GM18870 (cell line): ENCODE measurements around the gene SVIL.
"Not testable (repeated sequence)": the region's sequence is repeated elsewhere in the genome, so short reads cannot be mapped to it uniquely, and the experiment has no call there.

ENCODE experiments used
- ATAC-seq: cut with Tn5 transposase; IDR thresholded peaks from one replicate; pipeline ENCODE4 v1.9.1; 2021; ENCODE audit warnings: moderate library complexity; ENCODE audit not compliant: unreplicated experiment

SVIL gene

DNA sequence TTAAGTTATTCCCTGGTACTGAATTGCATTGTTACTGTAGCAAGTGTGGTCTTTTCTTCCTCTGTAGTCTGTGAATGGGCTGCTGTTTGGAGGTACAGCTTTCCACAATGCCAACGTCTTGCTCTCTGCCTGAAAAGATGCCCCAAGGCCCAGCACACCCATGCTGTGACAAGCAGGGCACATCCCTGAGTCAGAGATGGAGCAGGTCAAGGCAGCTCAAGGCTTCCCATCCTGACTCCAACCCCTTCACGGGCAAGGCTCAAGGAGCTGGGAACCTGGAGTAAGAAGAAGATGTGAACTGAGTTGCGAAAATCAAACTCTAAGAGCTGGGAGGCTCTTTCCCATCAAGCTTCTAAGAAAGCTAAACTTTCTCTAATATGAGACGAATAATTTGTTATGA lies 27.2 kb downstream of the SVIL start:
- ATAC-seq, result no peak

DNA sequence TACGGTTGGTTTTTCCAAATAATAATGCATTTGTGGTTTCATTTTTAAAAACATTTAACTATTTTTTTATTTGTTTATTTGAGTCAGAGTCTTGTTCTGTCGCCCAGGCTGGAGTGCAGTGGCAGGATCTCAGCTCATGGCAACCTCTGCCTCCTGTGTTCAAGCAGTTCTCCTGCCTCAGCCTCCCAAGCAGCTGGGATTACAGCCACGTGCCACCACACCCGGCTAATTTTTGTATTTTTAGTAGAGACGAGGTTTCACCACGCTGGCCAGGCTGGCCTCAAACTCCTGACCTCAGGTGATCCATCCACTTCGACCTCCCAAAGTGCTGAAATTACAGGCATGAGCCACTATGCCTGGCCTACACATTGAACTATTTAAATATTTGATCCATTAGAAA lies 28.1 kb downstream of the SVIL start:
- not testable (repeated sequence) for ATAC-seq

GRCh38 chr10:29604291-29604825 lies 30.4 kb downstream of the SVIL start:
- ATAC-seq, result no peak

GRCh38 chr10:29603223-29603896 lies 31.4 kb downstream of the SVIL start:
- no peak for ATAC-seq

GRCh38 chr10:29600821-29601220 lies 34.0 kb downstream of the SVIL start:
- ATAC-seq, result no peak

DNA sequence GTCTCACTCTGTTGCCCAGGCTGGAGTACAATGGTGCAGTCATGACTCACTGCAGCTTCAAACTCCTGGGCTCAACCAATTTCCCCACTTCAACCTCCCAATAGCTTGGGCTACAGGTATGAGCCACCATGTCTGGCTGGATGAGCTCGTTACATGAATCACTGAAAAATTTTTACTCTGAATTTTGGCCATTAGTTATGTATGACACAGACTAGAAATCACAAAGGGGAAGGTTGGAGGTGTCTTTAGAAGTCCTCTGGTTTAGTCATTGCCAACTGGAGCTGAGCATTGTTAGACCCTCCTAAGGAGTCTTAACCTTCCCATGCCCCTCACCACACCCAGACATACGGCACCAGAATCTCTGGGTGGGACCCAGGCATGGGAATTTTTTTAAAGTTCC lies 34.7 kb downstream of the SVIL start:
- ATAC-seq, result no peak

- no peak for ATAC-seq
Observed at GRCh38 chr10:29598851-29599311, 35.9 kb downstream of the SVIL start.

GRCh38 chr10:29596826-29597225 lies 37.9 kb downstream of the SVIL start:
- ATAC-seq, result no peak

DNA sequence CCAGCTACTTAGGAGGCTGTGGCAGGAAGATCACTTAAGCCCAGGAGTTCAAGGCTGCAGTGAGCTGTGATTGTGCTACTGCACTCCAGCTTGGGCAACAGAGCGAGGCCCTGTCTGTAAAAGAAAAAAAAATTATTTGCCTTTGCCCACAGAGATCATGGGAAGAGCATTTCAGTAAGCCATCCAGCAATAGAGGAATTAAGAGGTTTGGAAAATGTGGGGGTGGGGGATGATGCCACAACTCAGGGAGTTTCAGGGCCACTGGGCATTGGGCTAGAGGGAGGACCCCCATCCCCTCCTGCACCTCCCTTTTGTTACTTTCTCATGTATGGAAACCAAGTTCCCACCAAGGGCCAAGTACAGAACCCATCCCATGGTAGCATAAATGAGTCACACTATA lies 38.4 kb downstream of the SVIL start:
- ATAC-seq, result no peak

- ATAC-seq, result no peak
Observed at GRCh38 chr10:29595636-29596225, 39.0 kb downstream of the SVIL start.

DNA sequence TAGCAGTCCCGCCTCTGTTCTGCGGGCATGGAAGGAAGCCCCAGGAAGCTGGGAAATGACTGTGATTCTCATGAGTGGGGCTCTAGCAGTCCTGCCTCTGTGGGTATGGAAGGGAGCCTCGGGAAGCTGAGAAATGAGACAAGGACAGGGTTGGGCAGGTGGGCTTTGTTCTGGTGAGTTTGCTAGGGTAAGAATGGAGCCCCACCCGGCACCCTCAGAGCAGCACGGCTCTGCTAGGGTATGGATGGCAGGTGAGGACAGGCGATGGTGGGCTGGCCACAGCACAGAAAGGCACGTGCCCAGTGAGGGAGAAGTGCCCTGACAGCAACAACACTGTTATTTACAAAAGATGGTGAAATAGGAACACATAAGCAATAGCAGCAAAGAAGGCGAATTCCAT lies 39.6 kb downstream of the SVIL start:
- no peak for ATAC-seq

DNA sequence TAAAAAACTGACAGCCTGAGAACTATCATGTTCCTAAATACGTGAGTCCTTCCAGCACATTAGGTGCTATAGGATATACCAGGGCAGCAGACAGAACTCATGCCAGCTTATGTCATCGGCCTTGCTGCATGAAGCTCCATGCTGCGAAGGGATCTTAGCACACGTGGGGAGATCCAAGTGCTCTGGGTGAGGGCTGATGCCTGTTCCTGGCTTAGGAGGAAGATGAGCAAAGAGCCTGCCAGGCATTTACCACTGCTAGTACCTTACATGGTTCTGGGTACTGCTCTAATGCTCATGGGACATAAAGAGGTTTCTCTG lies 43.2 kb downstream of the SVIL start:
- no peak for ATAC-seq

DNA sequence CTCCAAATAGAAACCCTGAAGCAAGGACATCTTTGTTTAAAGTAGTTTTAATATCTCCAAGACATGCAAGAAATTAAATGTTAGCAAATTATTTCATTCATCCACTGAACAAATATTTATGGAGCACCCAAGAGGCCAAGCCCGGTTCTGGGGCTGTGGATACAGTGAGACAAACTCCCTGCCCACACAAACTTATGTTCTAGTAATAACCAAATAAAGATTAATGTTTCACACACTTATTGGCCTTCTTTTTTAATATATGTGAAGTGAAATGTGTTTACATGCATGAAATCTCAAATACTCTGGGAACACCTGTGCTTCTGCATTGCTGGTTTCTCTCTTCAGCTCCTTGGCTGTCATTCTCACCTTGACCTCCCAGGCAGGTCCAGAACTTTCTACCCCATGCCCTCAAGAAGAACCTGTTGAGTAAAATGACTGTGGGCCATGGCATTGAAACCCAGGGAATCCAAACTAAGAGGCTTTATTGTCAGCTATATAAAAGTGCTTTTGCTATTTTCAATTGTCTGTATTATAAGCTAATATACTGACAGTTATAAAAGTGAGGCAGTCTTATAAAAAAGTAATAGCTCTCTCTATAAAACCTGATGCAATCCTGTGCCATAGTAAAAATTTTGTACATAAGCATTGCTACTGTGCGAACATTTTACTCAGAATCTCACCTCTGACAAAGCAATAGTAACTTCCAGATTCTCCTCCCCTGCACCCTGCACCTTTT lies 43.7 kb downstream of the SVIL start:
- no peak for ATAC-seq

DNA sequence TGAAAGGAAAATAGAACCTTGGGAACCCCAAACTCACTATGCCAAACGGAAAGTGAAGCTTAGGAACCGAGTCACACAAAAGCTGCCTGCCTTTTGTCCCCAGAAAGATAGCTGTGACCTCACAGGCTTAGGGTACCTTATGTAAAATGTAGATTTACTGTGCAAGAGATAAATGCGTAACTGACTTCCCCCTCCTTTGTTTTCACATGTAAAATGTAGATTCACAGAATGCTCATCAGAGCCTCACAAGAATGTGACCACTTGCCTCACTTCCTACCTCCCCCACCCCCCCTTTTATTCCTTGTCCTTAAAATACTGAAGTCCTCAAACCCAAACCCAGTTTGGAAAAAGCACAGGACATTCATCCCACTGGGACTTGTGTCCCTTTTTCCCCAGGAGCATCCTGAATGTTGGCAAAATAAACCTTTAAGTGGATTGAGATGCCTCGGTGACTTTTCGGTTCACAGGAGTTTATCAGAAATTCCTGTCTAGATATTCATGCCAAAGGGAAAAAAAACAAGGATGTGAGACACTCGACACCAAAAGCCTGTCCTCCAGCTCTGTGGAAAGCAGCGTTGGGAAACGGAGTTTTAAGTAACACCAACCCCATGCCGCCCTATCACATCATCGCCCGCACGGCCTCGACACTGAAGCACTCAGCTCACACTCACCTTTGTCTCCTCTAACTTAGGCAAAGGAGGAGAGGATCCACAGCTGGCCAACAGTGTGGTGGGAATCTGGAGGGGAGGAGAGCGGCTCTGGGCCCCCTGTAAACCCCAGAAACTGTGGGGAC lies 45.9 kb downstream of the SVIL start:
- ATAC-seq, result no peak

DNA sequence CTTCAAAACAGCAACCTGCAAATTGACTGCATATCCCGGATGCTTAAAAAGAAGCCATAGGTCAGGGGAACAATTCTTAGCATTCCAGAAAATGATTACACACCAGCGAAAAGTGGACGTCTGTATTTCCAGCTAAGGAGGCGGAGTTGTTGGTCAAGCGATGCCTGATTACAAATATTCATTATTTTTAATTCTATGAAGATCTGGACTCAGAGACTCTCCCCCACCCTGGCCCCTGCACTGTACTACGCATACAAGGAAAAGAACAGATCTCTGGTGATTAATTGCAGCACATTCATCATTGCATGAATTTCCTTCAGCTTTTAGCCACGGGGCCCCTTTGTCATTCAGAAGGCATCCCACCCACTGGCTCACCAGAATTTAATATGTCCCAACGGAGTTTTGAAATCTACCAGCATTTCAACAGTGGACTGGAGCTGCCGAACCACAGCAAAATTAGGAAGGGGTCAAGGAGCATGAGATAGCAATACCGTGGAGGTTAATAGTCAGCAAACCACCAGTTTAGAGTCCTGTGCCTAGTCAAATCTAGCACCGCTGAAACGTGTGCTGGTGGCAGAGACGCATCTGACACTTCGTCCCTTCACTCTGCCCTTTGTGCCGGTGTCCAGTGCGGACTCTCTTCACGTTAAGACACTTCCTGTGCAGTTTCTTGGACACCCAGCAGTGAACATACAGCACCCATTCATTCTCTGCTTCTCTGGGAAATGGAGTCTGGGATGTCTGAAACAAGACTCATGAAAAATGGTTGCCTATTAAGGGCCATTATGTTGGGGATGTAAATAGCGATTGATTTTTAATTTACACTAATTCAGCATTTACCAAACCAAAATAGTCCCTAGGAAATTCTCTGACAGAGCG lies 46.8 kb downstream of the SVIL start:
- ATAC-seq, result not testable (repeated sequence)

- not testable (repeated sequence) for ATAC-seq
Observed at GRCh38 chr10:29587102-29587749, 47.5 kb downstream of the SVIL start.

- no peak for ATAC-seq
Observed at GRCh38 chr10:29586509-29586908, 48.3 kb downstream of the SVIL start.

GRCh38 chr10:29585488-29585976 lies 49.2 kb downstream of the SVIL start:
- ATAC-seq, result no peak

DNA sequence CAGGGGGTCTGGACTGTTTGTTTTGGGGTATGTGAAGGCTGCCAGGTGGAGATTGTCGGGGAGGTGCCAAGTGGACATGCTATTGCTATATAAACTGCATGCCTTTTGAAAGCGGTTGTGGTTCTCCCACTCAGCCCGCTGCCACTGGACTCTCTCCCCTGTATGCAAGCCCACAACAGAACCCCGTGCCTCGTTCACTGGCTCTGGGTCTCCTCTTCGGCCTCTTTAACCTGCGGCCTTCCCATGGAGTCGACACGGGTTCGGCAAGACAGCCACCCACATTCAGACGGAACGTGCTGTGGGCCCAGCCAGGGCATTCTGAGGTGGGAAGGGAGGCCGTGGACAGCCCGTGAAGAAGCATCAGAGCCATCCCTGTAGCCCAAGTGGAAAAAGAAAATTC lies 50.3 kb downstream of the SVIL start:
- ATAC-seq, result no peak

GRCh38 chr10:29583674-29584073 lies 51.1 kb downstream of the SVIL start:
- no peak for ATAC-seq
